ENCODE data around the gene FBXL12.

- TF ChIP-seq POLR2A (IDR thresholded peaks at IDR 0.05; ENCODE audit: low read length) (no peak), GATA1 (IDR thresholded peaks at IDR 0.05; ENCODE audit: low read depth, low read length) (no peak)
Observed at GRCh38 chr19:9806803-9807202, 12.1 kb downstream of the FBXL12 start.

Measured in erythroblast (primary cell).